Chondrocyte (in vitro differentiated cells): Measurements from ENCODE around the gene RGS3. TPM values are rescaled to one million over a fixed set of nuclear protein-coding genes. Genes with fewer than 3 reads are reported as not detected.

Experiments
- DNase-seq: peaks from one replicate; pipeline ENCODE4 v3.0.0; 2021; ENCODE audit warnings: mixed read lengths, low spot score
- H3K27ac Mint-ChIP-seq: one replicate; pipeline ENCODE4 v1.8.0; 2021; ENCODE audit warnings: mild to moderate bottlenecking, moderate library complexity, mixed read lengths; ENCODE audit not compliant: unreplicated experiment
- H3K27me3 Mint-ChIP-seq: 2 replicates; pipeline ENCODE4 v1.8.0; 2021; ENCODE audit warnings: low read depth, mixed read lengths
- H3K36me3 Mint-ChIP-seq: 2 replicates; pipeline ENCODE4 v1.8.0; 2021; ENCODE audit warnings: low read depth, mixed read lengths
- H3K4me1 Mint-ChIP-seq: 2 replicates; pipeline ENCODE4 v1.8.0; 2021; ENCODE audit warnings: low read depth, mild to moderate bottlenecking, mixed read lengths
- H3K4me3 Mint-ChIP-seq: one replicate; pipeline ENCODE4 v1.8.0; 2021; ENCODE audit warnings: mild to moderate bottlenecking, moderate library complexity, mixed read lengths; ENCODE audit not compliant: unreplicated experiment
- H3K9me3 Mint-ChIP-seq: 2 replicates; pipeline ENCODE4 v1.8.0; 2021; ENCODE audit warnings: low read depth, mixed read lengths
- long read RNA-seq: library from polyadenylated mRNA; stranded (forward); transcript quantifications from one replicate; pipeline ENCODE4 v2.0.0, GENCODE V29; 2021
- total RNA-seq: library from RNA; stranded (reverse); gene quantifications from 3 replicates; pipeline ENCODE4 v1.2.1, GENCODE V29; 2021
- TF ChIP-seq, protein P1 (sequence below): fragments of 200-600 bp; sonication (generic); IDR thresholded peaks from 2 replicates; pipeline ENCODE4 v1.5.0; 2021; ENCODE audit warnings: antibody characterized with exemption, mild to moderate bottlenecking, moderate library complexity

Gene RGS3
- total RNA-seq: 33.8 to 58.2 TPM (median 55.2 TPM) in 3 replicates
- long read RNA-seq, transcript RGS3-211 (5 exons, 2,155 nt): major isoform, 22 of 70 reads
- long read RNA-seq, partial matches to known transcripts: 29 of 70 reads
- long read RNA-seq, other reads (novel, unspliced or antisense): 17 of 70 reads

DNA sequence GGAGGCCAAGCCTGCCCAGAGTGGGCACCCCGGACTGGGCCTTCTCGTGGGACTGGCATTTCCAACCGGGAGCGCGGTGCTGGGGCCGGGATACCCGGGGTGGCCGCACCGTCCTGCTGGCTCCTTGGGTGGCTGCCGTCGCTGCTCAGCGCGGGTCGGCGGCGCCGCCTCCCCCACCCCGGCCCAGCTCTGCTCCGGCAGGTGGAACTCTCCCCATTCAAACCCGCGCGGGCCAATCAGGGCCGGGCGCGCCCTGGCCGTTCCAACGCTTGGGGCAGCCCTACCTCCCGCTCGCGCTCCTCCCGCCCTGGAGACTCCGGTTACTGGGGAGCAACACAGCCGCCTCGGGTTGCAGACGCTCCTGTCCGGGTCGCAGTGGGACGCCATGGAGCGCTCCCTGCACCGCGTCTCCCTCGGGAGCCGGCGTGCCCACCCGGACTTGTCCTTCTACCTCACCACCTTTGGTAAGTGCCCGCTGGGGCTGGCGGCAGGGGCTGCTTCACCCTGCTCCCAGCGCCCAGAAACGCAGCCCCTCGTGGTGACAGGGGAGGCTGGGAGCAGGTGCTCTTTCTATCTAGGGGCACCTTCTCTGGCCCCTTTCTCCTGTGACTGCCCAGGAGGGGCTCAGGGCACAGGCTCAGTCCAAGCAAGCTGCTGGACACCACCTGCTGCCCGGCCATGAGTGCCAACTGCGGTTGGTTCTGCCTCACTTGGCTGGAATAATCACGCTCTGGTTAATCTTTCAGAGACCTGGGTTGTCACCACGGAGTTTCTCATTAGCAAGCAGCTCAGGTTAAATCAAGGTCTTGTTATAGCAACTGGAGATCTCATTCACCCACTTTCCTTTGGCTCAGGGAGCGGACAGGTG lies at the start of gene RGS3:
RGS3 (plus strand) TSS at position 310 of the 868 bp plus-strand sequence; CDS start at position 386, 76 bp downstream.
- TF ChIP-seq, protein P1, sequence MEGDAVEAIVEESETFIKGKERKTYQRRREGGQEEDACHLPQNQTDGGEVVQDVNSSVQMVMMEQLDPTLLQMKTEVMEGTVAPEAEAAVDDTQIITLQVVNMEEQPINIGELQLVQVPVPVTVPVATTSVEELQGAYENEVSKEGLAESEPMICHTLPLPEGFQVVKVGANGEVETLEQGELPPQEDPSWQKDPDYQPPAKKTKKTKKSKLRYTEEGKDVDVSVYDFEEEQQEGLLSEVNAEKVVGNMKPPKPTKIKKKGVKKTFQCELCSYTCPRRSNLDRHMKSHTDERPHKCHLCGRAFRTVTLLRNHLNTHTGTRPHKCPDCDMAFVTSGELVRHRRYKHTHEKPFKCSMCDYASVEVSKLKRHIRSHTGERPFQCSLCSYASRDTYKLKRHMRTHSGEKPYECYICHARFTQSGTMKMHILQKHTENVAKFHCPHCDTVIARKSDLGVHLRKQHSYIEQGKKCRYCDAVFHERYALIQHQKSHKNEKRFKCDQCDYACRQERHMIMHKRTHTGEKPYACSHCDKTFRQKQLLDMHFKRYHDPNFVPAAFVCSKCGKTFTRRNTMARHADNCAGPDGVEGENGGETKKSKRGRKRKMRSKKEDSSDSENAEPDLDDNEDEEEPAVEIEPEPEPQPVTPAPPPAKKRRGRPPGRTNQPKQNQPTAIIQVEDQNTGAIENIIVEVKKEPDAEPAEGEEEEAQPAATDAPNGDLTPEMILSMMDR: no peak
- Mint-ChIP-seq H3K9me3 (no peaks in the 10 kb centered on the region), H3K27ac (no peak within 1 kb of the TSS), H3K4me1 (peaks cover 5% of the 10 kb centered on the region), H3K27me3 (peaks cover 11% of the 10 kb centered on the region), H3K4me3 (peak within 1 kb of the TSS; percentile 35), H3K36me3 (no peaks in the 10 kb centered on the region)
- no peak for DNase-seq

DNA sequence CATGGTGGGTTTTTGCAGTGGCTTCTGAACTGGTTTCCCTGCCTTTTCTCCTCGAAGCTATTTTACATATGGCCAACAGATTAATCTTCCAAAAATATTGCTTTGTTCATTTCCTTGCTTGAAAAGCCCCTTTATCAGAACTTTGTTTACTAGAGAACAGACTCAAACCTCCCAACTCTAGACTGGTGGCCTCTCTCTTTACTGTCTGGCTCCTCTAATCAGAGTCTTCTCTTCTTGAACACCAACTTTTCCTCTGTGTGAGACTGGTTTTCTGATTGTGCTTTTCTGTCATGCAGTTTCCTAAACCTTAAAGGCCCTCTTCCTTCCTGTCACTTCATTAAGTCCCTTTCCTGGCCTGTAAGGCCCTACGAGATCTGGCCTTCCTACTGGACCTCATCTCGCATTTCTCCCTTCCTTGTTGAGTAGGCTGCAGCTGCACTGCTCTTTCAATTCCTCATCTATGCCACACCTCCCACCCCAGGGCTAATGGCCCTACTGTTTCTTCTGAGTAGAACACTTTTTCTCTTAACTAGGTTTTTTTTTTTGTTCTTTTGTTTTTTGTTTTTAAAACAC lies 47.3 kb upstream of the RGS3 start:
- no peaks in the 10 kb centered on the region for H3K36me3 Mint-ChIP-seq
- H3K4me1 Mint-ChIP-seq: no peaks in the 10 kb centered on the region
- TF ChIP-seq, protein P1: no peak
- H3K4me3 Mint-ChIP-seq: no peak overlapping the region
- no peak overlapping the region for H3K27ac Mint-ChIP-seq
- no peaks in the 10 kb centered on the region for H3K9me3 Mint-ChIP-seq
- no peaks in the 10 kb centered on the region for H3K27me3 Mint-ChIP-seq
- no peak for DNase-seq

DNA sequence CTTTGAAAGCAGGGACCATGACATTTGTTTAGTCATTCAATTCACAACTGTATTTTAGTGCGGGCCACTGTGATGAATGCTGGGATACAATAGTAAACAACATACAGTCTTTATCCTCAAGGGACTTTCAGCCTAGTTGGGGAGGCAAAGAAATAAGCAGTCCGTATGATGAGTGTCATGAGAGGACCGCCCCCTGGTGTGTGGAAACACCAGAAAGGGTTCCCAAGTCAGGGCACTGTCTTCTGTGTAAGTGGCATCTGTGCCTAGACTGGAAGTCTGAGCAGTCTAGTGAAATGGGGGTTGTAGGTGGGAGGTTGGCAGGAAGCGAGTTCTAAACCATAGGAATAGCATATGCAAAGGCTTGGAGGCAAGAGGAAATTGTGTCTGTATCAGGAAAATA lies 46.2 kb upstream of the RGS3 start:
- Mint-ChIP-seq H3K36me3 (no peaks in the 10 kb centered on the region), H3K4me1 (no peaks in the 10 kb centered on the region), H3K9me3 (no peaks in the 10 kb centered on the region), H3K4me3 (no peak overlapping the region), H3K27ac (no peak overlapping the region), H3K27me3 (no peaks in the 10 kb centered on the region)
- TF ChIP-seq, protein P1: no peak
- no peak for DNase-seq

DNA sequence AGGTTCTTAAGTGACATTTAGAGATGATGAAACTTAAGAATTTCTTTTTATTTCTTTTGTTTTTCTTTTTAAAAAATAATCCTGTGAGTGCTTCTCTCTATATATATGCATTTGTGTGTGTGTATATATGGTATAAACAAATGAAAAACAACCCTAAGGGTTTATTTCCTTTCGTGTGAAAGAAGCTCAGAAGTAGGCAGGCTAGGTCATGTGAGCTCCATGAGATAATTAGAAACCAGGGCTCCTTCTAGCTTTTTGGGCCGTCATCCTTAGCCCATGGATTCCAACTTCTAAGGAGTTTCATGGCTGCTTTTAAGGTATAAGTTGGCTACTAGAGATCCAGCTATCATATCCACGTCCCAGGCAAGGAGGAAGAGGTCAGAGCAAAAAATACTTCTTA lies 41.8 kb upstream of the RGS3 start:
- H3K4me3 Mint-ChIP-seq: no peak overlapping the region
- H3K27ac Mint-ChIP-seq: no peak overlapping the region
- H3K27me3 Mint-ChIP-seq: no peaks in the 10 kb centered on the region
- no peaks in the 10 kb centered on the region for H3K9me3 Mint-ChIP-seq
- H3K36me3 Mint-ChIP-seq: no peaks in the 10 kb centered on the region
- no peak for DNase-seq
- no peaks in the 10 kb centered on the region for H3K4me1 Mint-ChIP-seq
- TF ChIP-seq, protein P1: no peak

DNA sequence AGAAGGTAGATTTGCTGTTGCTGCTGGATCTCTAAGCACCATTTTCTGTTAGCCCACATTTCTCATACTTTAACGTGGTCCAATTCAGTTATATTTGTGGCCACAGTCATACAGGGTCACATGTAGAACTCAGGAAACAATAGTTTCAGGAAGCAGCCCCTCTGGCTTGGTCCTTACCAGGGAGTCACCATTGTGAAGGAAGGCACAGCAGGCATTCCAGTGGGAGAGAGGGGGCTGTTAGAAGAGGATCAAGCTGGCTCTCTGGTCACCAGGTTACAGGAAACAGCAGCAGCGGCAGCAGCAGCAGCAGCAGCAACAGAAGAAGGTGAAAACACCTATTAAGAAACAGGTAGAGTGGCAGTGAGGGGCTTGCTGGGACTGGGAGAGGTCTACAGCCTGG lies 38.5 kb upstream of the RGS3 start:
- TF ChIP-seq, protein P1: no peak
- Mint-ChIP-seq H3K9me3 (no peaks in the 10 kb centered on the region), H3K4me3 (no peak overlapping the region), H3K4me1 (no peaks in the 10 kb centered on the region), H3K36me3 (no peaks in the 10 kb centered on the region), H3K27ac (no peak overlapping the region), H3K27me3 (no peaks in the 10 kb centered on the region)
- no peak for DNase-seq
